Activated naive CD8-positive, alpha-beta T cell (primary cell): ENCODE data around the gene OXT.
A peak's percentile ranks its signal among the peaks of the same experiment; 100 is the strongest.
"Not testable (repeated sequence)": the region's sequence is repeated elsewhere in the genome, so short reads cannot be mapped to it uniquely, and the experiment has no call there.

Source experiments
- H3K27ac Mint-ChIP-seq: one replicate; pipeline ENCODE4 v1.8.0; 2021; ENCODE audit warnings: mixed read lengths
- H3K27me3 Mint-ChIP-seq: one replicate; pipeline ENCODE4 v1.8.0; 2021; ENCODE audit warnings: mixed read lengths
- H3K36me3 Mint-ChIP-seq: one replicate; pipeline ENCODE4 v1.8.0; 2021; ENCODE audit warnings: mixed read lengths
- H3K4me1 Mint-ChIP-seq: one replicate; pipeline ENCODE4 v1.8.0; 2021; ENCODE audit warnings: low read depth, mixed read lengths
- H3K4me3 Mint-ChIP-seq: one replicate; pipeline ENCODE4 v1.8.0; 2021; ENCODE audit warnings: mild to moderate bottlenecking, mixed read lengths
- H3K9me3 Mint-ChIP-seq: one replicate; pipeline ENCODE4 v1.8.0; 2021; ENCODE audit warnings: low read depth, mixed read lengths

The OXT gene

DNA sequence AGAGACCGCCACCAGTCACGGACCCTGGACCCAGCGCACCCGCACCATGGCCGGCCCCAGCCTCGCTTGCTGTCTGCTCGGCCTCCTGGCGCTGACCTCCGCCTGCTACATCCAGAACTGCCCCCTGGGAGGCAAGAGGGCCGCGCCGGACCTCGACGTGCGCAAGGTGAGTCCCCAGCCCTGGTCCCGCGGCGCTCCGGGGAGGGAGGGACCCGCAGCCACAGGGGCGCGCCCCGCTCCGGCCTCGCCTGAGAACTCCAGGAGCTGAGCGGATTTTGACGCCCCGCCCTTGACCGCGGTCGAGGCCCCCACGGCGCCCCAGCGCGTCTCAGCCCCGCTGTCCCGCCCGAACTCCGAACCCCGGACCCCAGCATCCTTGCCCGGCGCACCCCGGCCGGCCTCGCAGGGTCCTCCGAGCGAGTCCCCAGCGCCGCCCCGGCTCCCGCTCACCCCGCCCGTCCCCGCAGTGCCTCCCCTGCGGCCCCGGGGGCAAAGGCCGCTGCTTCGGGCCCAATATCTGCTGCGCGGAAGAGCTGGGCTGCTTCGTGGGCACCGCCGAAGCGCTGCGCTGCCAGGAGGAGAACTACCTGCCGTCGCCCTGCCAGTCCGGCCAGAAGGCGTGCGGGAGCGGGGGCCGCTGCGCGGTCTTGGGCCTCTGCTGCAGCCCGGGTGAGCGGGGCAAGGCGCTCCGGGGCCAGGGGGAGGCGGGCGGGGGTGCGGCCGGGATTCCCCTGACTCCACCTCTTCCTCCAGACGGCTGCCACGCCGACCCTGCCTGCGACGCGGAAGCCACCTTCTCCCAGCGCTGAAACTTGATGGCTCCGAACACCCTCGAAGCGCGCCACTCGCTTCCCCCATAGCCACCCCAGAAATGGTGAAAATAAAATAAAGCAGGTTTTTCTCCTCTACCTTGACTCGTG, at the start of gene OXT:
Gene OXT (plus strand): TSS at position 11 of the 920 bp plus-strand sequence. CDS start 36 bp downstream, at position 47.
- H3K9me3 Mint-ChIP-seq: no peaks in the 10 kb centered on the region
- peaks cover 29% of the 10 kb centered on the region for H3K4me1 Mint-ChIP-seq
- H3K27me3 Mint-ChIP-seq: no peaks in the 10 kb centered on the region
- H3K27ac Mint-ChIP-seq: peak within 1 kb of the TSS; percentile 72
- peaks cover 3% of the 10 kb centered on the region for H3K36me3 Mint-ChIP-seq
- peak within 1 kb of the TSS; percentile 87 for H3K4me3 Mint-ChIP-seq

DNA sequence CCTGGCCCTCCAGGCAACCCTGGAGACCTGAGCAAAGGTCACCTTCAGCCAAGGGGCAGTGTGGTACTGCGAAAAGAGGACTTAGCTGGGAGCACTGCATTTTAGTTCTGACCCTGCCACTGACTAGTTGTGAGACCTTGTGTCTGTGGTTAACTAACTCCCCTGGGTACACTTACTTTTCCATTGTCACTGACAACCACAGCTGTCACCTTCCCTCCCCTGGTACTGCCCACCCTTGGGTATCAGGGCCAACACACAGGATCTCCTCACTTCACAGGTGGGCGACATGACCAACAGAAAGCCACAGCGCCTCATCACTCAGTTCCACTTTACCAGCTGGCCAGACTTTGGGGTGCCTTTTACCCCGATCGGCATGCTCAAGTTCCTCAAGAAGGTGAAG, 49.6 kb upstream of the OXT start:
- Mint-ChIP-seq H3K27me3 (no peaks in the 10 kb centered on the region), H3K4me1 (no peaks in the 10 kb centered on the region), H3K4me3 (no peak overlapping the region), H3K9me3 (no peaks in the 10 kb centered on the region), H3K36me3 (no peaks in the 10 kb centered on the region), H3K27ac (no peak overlapping the region)

- H3K27ac Mint-ChIP-seq, H3K36me3 Mint-ChIP-seq, H3K4me1 Mint-ChIP-seq: not testable (repeated sequence)
Observed at GRCh38 chr20:3022559-3023490, 48.6 kb upstream of the OXT start.

DNA sequence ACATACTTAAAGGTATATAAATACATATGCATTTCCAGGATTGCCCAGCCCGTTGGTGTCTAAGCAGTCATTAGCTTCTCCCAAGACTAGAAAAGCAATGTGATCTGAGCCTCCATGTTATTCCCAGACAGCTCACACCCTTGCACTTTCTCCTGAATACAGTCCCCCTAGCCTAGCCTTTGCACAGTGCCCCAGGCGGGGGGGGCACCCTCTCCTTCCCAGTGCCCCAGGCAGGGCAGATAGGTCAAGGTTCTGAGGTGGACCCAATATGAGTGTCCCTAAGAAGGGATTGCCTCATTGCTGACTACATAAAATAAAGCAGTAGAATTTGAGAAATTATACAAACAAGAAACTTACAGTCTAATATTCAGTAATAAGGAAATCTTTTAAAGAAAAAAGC, 43.4 kb upstream of the OXT start:
- H3K27ac Mint-ChIP-seq: no peak overlapping the region
- no peak overlapping the region for H3K4me3 Mint-ChIP-seq
- no peaks in the 10 kb centered on the region for H3K27me3 Mint-ChIP-seq
- no peaks in the 10 kb centered on the region for H3K4me1 Mint-ChIP-seq
- H3K9me3 Mint-ChIP-seq: no peaks in the 10 kb centered on the region
- H3K36me3 Mint-ChIP-seq: peaks cover 2% of the 10 kb centered on the region

More at GRCh38 chr20:3022559-3023490, 48.6 kb upstream of the OXT start:
- H3K4me3 Mint-ChIP-seq, H3K27me3 Mint-ChIP-seq, H3K9me3 Mint-ChIP-seq: not testable (repeated sequence)

GRCh38 chr20:3031524-3032147, 39.8 kb upstream of the OXT start:
- H3K27ac Mint-ChIP-seq: no peak overlapping the region
- no peak overlapping the region for H3K4me3 Mint-ChIP-seq
- no peaks in the 10 kb centered on the region for H3K27me3 Mint-ChIP-seq
- H3K36me3 Mint-ChIP-seq: peaks cover 4% of the 10 kb centered on the region
- no peaks in the 10 kb centered on the region for H3K9me3 Mint-ChIP-seq
- H3K4me1 Mint-ChIP-seq: no peaks in the 10 kb centered on the region

- H3K4me3 Mint-ChIP-seq: no peak overlapping the region
- no peaks in the 10 kb centered on the region for H3K4me1 Mint-ChIP-seq
- peaks cover 4% of the 10 kb centered on the region for H3K36me3 Mint-ChIP-seq
- H3K9me3 Mint-ChIP-seq: no peaks in the 10 kb centered on the region
- no peak overlapping the region for H3K27ac Mint-ChIP-seq
- no peaks in the 10 kb centered on the region for H3K27me3 Mint-ChIP-seq
Observed at GRCh38 chr20:3032624-3033023, 38.8 kb upstream of the OXT start.

- Mint-ChIP-seq H3K4me1 (no peaks in the 10 kb centered on the region), H3K36me3 (peaks cover 2% of the 10 kb centered on the region), H3K9me3 (no peaks in the 10 kb centered on the region), H3K27ac (no peak overlapping the region), H3K27me3 (no peaks in the 10 kb centered on the region), H3K4me3 (no peak overlapping the region)
Observed at GRCh38 chr20:3037654-3038053, 33.8 kb upstream of the OXT start.

DNA sequence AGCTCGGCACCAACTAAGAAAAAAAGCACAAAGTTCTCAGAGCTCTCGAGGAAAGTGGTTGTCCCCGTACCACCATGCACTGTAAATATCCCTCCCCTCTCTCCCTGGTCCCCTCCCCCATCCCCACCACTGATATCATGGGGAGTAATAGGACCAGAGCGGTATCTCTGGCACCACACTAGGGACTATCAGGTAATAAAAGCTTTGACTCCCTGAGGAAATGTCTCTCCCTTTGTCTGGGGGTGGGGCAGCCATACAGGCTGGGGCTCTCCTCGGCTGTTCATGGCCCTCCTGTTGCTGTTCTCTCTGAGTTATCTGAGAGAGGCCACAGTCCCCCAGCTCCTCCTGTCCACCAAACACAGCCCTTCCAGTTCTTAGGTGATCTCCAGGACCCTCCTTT, 33.0 kb upstream of the OXT start:
- no peak overlapping the region for H3K4me3 Mint-ChIP-seq
- H3K4me1 Mint-ChIP-seq: no peaks in the 10 kb centered on the region
- H3K36me3 Mint-ChIP-seq: peaks cover 2% of the 10 kb centered on the region
- H3K9me3 Mint-ChIP-seq: no peaks in the 10 kb centered on the region
- H3K27ac Mint-ChIP-seq: peak overlapping the region; percentile 7
- no peaks in the 10 kb centered on the region for H3K27me3 Mint-ChIP-seq

- no peaks in the 10 kb centered on the region for H3K27me3 Mint-ChIP-seq
- no peaks in the 10 kb centered on the region for H3K9me3 Mint-ChIP-seq
- no peak overlapping the region for H3K4me3 Mint-ChIP-seq
- H3K4me1 Mint-ChIP-seq: no peaks in the 10 kb centered on the region
- H3K27ac Mint-ChIP-seq: peak overlapping the region; percentile 58
- peaks cover 2% of the 10 kb centered on the region for H3K36me3 Mint-ChIP-seq
Observed at GRCh38 chr20:3039426-3039825, 32.0 kb upstream of the OXT start.

GRCh38 chr20:3040086-3040485, 31.3 kb upstream of the OXT start:
- Mint-ChIP-seq H3K27me3 (no peaks in the 10 kb centered on the region), H3K4me3 (no peak overlapping the region), H3K36me3 (peaks cover 2% of the 10 kb centered on the region), H3K4me1 (peaks cover 3% of the 10 kb centered on the region), H3K27ac (no peak overlapping the region), H3K9me3 (no peaks in the 10 kb centered on the region)

DNA sequence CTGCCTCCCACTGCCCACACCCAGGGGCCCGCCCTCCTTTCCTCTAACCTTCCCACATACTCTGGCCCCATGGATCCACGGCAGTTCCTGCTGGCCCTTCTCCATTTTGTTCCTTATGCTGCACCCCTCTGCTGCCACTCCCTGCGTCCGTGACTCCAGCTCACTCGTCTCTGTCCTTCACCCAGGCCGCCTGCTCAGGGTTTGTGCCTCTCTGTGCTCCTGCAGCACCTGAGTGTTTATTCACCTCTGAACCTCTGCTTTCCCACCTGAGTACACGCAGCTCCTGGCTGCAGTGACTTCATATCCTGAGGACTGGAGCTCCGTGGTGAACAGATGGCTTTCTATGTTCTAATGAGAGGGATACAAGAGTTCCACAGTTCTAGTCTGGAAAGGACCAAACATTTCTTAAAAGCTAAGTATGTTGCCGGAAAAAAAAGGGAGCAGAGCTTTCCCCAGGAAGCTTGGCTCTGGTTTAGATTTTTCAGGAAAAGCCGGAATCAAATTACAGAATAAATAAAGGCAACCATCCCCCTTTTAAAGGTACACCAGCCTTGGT, 29.5 kb upstream of the OXT start:
- Mint-ChIP-seq H3K9me3 (no peaks in the 10 kb centered on the region), H3K4me3 (no peak overlapping the region), H3K4me1 (peaks cover 8% of the 10 kb centered on the region), H3K27me3 (no peaks in the 10 kb centered on the region), H3K36me3 (no peaks in the 10 kb centered on the region), H3K27ac (peak overlapping the region; percentile 25)

GRCh38 chr20:3042625-3043024, 28.8 kb upstream of the OXT start:
- H3K27me3 Mint-ChIP-seq: no peaks in the 10 kb centered on the region

GRCh38 chr20:3043322-3043721, 28.1 kb upstream of the OXT start, which contains the start of gene GNRH2:
GNRH2 (plus strand) TSS chr20:3043622; CDS start chr20:3044415, 793 bp downstream.
- H3K27me3 Mint-ChIP-seq: no peaks in the 10 kb centered on the region
- no peak within 1 kb of the TSS for H3K4me3 Mint-ChIP-seq
- H3K36me3 Mint-ChIP-seq: no peaks in the 10 kb centered on the region
- H3K4me1 Mint-ChIP-seq: peaks cover 11% of the 10 kb centered on the region
- H3K27ac Mint-ChIP-seq: peak within 1 kb of the TSS; percentile 16
- no peaks in the 10 kb centered on the region for H3K9me3 Mint-ChIP-seq

More at GRCh38 chr20:3042625-3043024, 28.8 kb upstream of the OXT start:
- Mint-ChIP-seq H3K9me3 (no peaks in the 10 kb centered on the region), H3K4me1 (peaks cover 10% of the 10 kb centered on the region), H3K36me3 (no peaks in the 10 kb centered on the region), H3K27ac (no peak overlapping the region), H3K4me3 (no peak overlapping the region)

GRCh38 chr20:3044336-3044965, 27.0 kb upstream of the OXT start:
- Mint-ChIP-seq H3K9me3 (no peaks in the 10 kb centered on the region), H3K27me3 (no peaks in the 10 kb centered on the region), H3K27ac (no peak overlapping the region), H3K4me1 (peaks cover 12% of the 10 kb centered on the region), H3K4me3 (peak overlapping the region; percentile 87), H3K36me3 (peaks cover 2% of the 10 kb centered on the region)
